GM21619 (cell line): ENCODE data around the gene IGFBP5.

Source experiments
- ATAC-seq: cut with Tn5 transposase; IDR thresholded peaks from one replicate; pipeline ENCODE4 v1.9.1; 2021; ENCODE audit not compliant: unreplicated experiment

IGFBP5 gene

GRCh38 chr2:216695401-216695821 lies at the start of gene IGFBP5:
Gene IGFBP5, minus strand, starts transcription at chr2:216695549. Its CDS starts 774 bp downstream, at chr2:216694775.
- ATAC-seq: no peak

- no peak for ATAC-seq
These were observed 48.4 kb upstream of the IGFBP5 start for GRCh38 chr2:216743781-216744180.

GRCh38 chr2:216742411-216742810 lies 47.1 kb upstream of the IGFBP5 start:
- ATAC-seq: no peak

GRCh38 chr2:216741223-216741593 lies 45.9 kb upstream of the IGFBP5 start:
- ATAC-seq: no peak

- no peak for ATAC-seq
These were observed 45.3 kb upstream of the IGFBP5 start for GRCh38 chr2:216740557-216741222.

- ATAC-seq: no peak
These were observed 43.7 kb upstream of the IGFBP5 start for GRCh38 chr2:216739035-216739434.

- no peak for ATAC-seq
These were observed 42.3 kb upstream of the IGFBP5 start for GRCh38 chr2:216737676-216738075.

- no peak for ATAC-seq
These were observed 41.0 kb upstream of the IGFBP5 start for GRCh38 chr2:216736326-216736725.

- ATAC-seq: no peak
These were observed 40.3 kb upstream of the IGFBP5 start for GRCh38 chr2:216735668-216736067.

GRCh38 chr2:216735086-216735485 lies 39.7 kb upstream of the IGFBP5 start:
- ATAC-seq: no peak

- ATAC-seq: no peak
These were observed 37.7 kb upstream of the IGFBP5 start for GRCh38 chr2:216733046-216733445.

- no peak for ATAC-seq
These were observed 37.0 kb upstream of the IGFBP5 start for GRCh38 chr2:216732334-216732733.

GRCh38 chr2:216731465-216731864 lies 36.1 kb upstream of the IGFBP5 start:
- no peak for ATAC-seq

GRCh38 chr2:216730871-216731270 lies 35.5 kb upstream of the IGFBP5 start:
- no peak for ATAC-seq

GRCh38 chr2:216727346-216728122 lies 32.2 kb upstream of the IGFBP5 start:
- no peak for ATAC-seq

- ATAC-seq: no peak
These were observed 28.8 kb upstream of the IGFBP5 start for GRCh38 chr2:216724190-216724589.

GRCh38 chr2:216721141-216721540 lies 25.8 kb upstream of the IGFBP5 start:
- ATAC-seq: no peak

GRCh38 chr2:216720722-216721121 lies 25.4 kb upstream of the IGFBP5 start:
- ATAC-seq: no peak

GRCh38 chr2:216717907-216718615 lies 22.7 kb upstream of the IGFBP5 start:
- ATAC-seq: no peak

GRCh38 chr2:216717491-216717901 lies 22.1 kb upstream of the IGFBP5 start:
- no peak for ATAC-seq

GRCh38 chr2:216716109-216716508 lies 20.8 kb upstream of the IGFBP5 start:
- ATAC-seq: no peak
